GM21576 (cell line): Measurements from ENCODE around the gene CAMK1G.

Experiments used
- ATAC-seq: cut with Tn5 transposase; IDR thresholded peaks from one replicate; pipeline ENCODE4 v1.9.1; 2021; ENCODE audit warnings: mild to moderate bottlenecking, moderate library complexity; ENCODE audit not compliant: unreplicated experiment

CAMK1G gene

DNA sequence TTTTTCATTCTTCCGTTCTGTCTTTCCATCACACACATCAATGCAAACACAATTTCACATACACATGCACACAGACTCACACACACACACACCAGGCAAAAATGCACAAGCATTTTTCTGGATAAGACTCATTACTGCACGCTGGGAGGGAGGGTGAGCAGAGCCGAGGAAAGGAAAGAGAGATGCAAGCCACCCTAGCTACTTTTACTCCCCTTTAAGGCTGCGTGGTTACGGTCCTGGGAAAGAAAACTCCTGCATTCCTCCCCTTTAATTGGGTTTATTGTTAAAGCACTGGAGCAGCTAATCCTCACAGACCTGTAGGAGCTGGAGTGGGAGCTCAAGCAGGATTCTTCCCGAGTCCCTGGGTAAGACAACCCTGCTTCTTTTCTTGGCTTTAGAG lies at the start of gene CAMK1G:
Gene CAMK1G, plus strand, starts transcription at position 307 of the 400 bp plus-strand sequence. CDS start 11,270 bp downstream, outside the sequence.
- no peak for ATAC-seq

DNA sequence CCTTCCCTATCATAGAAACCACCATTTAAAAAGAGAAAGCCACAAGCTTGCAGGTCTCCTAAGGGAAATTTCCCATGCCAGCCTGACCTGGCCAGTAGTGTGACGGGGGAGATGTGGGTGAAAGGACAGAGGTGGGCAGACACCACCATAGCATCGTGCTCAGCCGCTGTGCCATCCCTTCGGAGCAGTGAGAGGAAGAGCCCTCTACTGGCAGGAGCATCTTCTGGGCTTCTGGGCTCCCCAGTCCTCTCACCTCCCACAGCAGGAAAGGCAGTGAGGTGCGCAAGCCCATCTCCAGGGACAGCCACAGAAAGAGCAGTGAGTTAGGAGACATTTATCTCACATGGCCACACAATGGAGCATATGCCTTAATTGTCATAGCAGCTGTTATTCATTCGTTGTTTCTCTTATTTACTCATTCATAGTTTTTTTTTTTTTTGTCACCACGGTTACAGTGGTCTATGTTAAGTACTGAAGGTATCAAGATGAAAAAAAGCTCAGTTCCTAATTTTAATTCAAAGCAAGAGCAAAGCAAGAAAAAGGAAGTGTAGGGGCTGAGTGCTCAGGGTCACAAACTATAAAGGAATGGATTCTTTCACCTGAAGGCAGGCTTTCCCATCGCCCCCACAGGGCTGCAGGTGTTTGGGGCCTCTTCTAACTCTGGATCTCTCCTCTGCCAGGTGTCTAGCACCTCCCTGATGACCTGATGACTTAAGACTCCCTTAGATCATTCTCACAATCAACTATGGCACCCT lies 48.8 kb upstream of the CAMK1G start:
- ATAC-seq: no peak

DNA sequence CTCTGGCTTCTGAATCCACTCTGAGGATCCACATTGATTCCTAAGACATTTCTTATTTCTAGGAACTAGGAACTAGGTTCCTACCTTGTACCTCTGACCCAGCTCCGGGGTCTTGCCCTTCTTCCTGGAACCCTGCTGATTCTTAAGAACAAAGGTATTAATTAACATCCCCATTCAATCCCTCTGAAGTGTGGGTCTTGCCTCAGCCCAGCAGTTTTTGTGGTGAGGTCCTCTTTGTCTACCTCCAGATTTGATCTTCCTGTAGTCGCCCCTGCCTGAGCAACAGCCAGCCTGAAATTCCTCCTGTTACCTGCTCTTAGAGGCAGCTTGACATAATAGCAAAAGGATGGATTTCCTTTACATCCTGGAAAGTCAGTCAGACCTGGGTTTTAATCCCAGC lies 46.7 kb upstream of the CAMK1G start:
- ATAC-seq: no peak

DNA sequence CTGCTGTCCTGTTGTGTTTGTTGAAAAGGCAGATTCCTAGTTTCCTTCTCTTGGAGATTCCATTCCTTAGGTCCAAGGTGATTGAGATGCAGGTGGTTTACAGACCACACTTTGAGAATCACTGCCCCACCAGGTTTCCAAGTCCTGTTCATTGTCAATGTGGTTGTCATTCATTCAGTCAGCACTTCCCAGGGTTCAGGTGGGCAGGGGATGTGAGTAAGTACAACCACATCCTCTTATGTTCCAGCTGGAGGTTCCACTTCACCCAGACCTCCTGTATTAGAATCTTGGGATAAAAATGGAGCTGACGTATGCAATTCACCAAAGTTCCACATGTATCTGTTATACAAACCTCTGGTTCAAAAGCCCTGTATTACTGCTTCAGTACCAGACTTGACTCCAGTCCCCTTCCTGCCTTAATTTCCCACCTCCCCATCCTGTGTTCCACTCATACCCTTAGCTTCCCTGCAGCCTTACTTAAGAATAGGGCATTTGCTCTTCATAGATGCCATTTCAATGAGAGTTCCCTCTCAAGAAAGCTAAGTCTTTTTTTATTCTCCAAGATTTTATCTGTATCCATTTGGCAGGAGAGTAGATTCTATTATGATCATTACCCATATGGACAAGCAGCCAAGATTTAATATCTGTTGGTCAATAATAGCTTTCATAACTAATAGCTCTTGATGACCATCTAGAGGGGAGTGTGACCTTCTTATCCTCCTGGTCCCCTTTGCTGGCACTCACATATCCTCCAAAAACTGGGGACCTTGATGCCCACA lies 46.0 kb upstream of the CAMK1G start:
- no peak for ATAC-seq

DNA sequence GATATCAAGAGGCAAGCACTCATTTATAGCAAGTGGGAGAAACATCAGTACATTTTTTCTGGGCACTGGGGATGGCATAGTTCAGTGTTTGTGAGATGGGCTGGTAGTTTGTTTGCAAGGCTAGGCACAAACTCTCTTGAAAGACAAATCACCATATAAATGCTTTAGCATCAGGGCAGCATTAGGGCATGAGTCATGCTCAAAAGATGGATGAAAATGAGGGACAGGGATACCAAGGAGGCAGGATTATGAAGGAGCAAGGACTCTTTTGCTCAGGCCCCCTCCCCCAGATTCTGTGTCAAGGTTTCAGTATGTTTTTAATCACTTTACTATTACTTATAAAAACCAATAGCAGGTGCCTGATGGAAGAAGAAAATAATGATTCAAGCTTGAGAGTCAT lies 43.9 kb upstream of the CAMK1G start:
- no peak for ATAC-seq

DNA sequence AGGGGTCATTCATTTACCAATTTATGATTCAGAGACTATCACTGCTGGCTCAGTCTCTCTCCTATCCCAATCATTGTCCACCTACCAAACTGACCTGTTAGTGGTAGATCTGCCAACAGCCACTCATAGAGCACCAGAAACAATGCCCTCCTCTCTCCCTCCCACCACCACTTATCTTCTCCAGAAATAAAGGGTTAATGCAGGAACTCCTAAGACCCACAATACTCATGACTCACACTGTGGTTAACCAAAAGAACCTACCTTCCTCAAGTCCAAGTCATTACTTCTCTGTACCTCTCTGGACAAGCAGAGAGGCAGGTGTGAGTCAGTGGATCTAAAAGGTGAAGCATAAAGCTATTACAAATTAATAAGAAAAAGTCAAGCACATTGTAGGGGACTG lies 40.9 kb upstream of the CAMK1G start:
- ATAC-seq: no peak

DNA sequence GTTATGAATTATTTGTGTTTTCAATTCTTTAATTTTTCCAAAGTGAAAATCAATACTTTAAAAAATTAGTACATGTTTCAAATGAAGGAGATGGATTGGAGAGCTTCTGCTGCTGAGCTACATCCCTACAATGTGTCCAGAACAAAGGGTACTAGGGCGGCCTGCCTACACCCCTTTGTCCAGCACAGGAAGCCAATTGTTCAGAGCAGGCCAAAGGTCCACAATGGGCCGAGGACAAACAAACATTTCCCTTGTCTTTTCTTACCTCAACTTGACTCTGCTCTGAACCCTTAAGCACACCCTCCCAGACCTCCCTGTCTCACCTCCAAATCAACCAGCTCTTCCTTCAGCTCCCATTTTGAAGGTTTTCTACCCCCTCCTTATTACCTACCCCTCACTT lies 39.4 kb upstream of the CAMK1G start:
- ATAC-seq: no peak

DNA sequence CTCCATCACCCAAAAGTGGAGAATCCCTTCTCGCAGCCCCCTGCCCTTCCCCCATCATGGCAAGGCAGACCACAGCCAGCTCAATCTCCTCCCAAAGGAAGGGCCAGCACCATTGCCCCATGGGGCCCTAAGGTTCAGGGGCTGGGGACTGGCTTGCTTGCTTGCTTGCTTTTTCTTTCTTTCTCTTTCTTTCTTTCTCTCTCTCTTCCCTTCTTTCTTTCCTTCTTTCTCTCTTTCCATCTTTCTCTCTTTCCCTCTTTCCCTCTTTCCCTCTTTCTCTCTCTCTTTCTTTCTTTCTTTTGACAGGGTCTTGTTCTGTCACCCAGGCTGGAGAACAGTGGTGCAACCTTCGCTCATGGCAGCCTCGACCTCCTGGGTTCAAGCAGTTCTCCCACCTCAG lies 38.1 kb upstream of the CAMK1G start:
- ATAC-seq: no peak

DNA sequence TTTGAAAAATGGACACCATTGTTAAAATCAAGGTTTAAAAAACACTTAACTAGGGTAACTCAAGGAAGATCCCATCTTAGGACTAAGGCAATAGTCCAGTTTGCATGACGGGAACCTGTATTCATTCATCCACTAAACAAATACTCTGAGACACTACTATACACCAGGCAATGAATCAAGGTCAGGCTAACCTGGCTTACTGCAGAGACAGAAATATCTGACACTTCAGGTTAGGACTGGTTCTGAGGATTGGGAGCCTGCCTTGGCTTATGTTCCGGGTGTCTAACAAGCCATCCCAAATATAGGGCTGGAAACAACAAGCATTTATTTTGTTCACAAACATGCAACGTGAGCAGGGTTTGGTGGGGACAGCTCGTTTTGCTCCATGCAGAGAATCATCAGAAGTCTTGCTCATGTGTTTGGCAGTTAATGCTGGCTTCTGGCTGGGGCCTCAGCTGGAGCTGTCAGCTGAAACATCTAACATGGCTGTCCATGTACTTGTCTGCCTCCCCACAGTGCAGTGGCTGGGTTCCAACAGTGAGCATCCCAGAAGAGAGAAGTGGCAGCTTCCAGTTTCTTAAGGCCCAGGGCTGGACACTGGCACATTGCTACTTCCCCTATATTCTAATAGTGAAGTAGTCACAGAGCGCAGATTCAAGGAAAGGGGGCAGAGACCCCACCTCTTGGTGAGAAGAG lies 37.0 kb upstream of the CAMK1G start:
- ATAC-seq: no peak

DNA sequence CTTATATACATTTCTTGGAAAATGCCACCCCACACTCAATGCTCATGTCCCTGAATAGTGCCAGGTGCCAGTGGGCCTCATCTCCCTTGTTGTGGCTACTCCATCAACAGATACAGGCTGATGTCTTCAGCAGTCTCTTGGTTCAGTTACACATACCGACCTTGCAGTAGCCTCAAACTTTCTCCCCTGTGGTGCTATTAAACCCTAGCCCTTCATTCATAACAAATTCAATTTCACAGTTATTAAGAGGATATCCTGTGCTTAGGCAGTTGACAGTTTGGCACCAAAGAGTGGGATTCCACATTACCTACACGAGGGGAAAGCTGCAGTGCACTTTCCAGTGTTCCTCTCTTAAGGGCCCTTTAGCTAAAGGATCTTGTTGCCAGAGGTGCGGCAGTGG lies 35.9 kb upstream of the CAMK1G start:
- no peak for ATAC-seq

DNA sequence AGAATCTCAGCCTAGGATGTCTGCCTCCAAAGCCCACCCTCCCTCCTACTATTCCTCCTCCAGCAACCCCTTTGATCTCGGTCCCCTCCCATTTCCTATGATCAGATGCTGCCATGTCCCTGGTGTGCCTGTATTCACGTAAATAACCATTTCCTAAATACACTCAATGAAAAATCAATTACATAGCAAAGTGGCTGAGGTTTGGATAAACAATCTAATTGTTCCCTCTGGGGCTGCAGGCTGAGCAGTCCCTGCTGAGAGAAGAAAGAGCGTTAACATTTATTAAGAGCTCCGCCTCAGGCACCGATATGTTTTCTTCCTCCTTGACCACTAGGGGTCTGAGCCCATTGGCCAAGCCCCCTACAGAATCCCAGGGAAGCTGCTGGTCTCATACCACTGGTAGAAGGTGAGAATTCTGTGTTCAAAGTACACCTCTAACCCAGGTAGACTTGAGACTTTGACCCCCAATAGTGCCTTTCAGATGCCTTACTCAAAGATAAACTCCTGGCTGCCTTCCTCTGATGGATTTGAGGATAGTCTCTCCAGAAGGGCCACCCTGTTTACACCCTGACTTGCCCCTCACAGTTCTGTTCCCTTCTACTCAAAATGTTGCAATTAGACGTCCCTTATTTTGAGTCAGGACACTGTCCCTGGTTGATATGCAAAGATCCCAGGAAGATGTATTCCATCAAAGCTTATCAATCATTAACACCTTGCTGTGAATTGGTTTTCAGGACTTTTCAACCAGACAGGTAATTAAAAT lies 33.9 kb upstream of the CAMK1G start:
- ATAC-seq: no peak

DNA sequence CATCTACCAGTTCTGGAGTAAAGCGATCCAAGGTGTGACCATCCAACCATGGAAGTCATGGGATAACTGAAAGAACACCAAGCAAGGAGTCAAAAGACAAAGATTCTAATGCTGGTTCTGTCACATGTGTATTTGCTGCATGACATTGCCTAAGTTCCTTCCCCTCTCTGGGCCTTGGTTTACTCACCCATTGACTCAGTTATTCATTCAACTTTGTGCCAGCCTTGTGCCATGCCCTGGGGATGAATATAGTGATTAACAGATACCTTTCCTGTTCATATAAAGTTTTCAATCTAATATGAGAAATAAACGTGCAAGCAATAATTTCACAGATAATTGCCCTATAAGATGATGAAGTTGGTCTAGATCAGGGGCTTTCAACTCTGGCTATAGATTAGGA lies 33.0 kb upstream of the CAMK1G start:
- ATAC-seq: no peak

DNA sequence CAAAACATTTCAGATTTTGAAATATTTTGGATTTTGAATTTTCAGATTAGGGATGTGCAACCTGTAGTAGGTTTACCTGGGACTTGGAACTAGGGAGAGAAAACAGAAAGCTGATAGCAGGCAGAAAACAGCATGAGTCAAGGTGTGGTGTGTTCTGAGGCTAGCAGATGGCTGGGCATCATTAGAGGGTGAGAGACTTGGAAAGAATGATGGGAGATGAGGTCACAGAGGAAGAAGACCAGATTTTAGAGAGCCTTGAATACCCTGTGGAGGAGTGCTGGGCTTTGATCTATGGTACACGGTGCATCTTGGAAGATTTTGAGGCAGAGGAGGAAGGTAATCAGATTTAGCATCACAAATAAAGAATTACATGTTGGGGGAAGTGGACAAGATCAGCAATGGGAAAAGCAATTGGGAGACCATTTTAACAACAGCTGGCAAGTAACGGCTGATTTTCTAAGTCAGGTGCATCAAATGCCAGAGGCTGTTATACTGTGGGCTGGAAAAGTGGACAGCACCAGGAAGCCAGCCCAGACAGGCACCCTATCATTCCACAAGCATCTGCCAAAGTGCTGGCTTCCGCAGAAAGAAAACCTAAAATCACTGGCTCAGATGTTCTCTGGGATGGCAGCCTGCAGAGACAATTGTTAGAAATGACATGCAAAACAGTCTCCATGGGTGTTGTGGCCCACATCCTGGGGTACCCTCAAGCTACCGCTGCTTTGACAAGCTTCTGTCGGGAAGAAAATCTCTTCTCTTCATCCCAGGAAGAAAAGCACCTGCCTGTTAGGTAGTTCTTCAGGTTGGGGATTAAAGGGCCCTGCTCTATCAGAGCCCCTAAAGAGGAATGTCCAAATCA lies 30.9 kb upstream of the CAMK1G start:
- ATAC-seq: no peak

DNA sequence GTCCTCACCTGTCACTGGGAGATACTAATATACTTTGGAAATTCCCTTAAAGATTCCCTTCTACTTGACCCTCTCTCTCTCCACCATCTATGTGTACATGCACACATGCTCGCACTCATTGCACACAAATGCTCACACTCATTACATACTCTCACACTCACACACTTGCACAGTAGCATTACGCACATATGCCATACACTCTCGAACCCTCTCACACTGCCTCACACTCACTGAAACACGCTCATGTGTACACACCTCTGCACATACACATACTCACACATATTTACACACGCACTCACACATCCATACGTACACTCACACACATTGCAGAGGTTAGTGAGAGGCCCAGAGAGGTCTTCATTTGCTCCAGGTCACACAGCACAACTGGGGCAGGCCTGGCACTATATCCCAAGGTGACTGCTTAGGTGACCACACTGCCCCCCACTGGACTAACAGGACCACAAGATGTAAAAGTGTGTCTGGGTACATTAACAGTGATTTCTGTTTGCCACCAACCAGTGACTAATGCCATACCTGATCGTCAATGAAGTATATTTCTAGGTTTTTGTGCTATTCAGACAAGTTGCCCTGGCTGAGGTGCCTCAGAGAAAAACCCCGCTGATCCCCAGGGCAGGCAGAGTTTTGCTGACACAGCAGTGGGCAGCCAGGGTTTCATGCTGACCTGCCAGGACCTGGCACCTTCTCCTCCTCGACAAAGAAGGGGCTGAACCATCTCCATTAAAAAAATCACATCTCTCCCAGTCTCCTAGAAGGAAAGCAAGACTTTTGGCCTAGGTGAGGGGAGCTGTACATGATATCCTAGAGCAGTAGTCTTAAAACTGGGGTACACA lies 28.5 kb upstream of the CAMK1G start:
- ATAC-seq: no peak

DNA sequence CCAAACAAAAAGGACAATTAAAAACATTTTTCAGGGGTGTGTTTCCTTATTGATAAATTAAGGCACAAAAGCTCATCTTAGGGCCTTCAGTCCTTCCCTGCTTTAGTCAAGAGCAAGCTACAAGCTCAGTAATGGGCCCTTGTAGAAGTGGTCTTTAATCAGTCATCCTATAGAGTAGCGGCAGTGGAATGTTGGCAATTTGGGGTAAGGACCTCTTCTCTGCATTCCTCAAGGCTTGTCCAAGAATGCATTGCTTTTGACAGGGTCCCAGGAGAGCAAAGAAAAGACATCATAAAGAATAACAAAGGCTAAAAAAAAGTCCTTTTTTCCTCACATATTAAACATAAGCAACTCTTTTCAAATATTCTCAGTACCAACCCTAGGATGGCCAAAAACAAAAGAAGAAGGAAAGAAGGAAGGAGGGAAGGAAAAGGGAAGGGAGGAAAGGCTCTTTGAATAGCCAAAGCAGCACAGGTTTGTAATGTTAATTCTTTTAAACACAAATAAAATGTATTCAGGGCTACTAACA lies 27.3 kb upstream of the CAMK1G start:
- no peak for ATAC-seq

DNA sequence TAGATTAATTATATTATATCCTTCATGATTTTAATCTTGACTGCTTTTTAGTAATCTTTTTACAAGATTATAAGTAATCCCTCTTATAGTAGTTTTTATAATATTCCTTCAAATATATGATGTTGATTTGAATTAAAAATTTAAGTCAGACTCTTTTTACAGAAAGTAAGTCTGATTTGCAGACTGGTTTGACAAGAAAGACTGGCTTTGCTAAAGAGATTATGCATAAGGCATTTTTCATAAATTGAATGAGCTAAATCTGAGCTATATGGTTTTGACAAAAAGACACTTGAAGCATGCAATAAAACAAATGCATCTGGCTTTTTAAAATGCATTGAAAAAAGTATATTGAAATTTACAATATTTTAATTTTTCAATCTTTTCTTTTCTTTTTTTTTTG lies 26.3 kb upstream of the CAMK1G start:
- no peak for ATAC-seq

DNA sequence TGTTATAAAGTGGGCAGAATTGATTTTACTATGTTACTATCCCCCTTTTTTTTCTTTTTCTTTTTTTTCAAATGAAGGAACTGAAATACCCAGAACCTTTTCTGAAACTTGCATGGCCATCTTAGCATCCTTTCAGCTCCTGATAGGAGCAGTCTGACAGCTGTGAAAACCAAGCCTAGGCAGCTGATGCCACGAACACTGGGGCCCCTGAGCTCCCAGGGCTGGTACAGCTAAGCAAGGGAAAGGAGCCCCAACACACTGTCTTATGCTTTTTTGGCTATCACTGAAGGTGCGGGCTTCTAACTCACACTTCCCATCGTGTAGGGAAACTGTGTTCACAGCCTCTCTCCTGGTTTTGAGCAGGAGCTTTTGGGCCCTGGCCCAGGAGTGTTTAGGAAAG lies 23.0 kb upstream of the CAMK1G start:
- ATAC-seq: no peak

DNA sequence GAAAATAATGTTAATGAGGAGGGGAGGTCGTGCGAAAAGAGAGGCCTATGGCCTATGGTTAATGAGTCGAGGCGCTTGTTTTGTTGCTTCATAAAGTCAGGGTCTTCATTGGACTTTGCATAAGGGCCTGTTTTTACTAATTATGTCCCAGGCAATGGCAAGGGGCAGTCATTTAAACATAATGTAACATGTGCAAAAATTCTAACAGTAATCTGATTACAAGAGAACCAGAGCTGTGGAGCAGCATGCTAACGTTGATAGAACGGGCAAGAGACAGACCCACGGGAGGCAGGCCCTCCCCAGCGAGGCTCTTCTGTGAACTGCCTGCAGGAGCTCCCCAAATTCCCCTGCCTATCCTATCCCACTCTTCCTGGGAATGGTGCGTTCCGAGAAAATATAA lies 22.6 kb upstream of the CAMK1G start:
- ATAC-seq: no peak

DNA sequence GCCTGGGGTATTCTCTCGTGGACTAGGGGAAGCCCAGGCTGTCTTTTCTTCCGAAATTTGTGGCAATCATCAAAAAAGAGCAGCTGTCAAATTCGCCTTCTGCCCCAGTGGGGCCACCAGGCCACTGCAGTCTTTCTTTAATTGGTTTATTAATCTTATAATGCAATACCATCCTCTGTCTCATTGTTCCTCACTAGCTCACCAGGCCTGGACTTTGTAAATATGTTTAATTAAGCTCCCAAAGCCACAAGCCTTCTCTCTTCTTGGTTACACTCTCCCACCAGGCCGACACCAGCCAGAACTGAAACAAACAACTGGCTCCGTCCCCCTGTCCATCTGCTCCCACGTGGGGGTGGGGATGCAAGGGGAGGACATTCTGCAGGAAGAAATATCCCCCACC lies 22.0 kb upstream of the CAMK1G start:
- ATAC-seq: no peak
